ENCODE measurements around the gene OR4K17.
"Not testable (repeated sequence)": the region's sequence is repeated elsewhere in the genome, so short reads cannot be mapped to it uniquely, and the experiment has no call there.

Gene OR4K17

GRCh38 chr14:20110438-20110837 lies at the start of gene OR4K17:
Gene OR4K17, plus strand, starts transcription at chr14:20110739. Its CDS starts 6,761 bp downstream, at chr14:20117500.
- no peak for DNase-seq

- no peak for DNase-seq
These were observed 18.5 kb upstream of the OR4K17 start for GRCh38 chr14:20092050-20092449.

GRCh38 chr14:20093442-20093841 lies 17.1 kb upstream of the OR4K17 start:
- DNase-seq = peak; percentile 79 to 85

- DNase-seq = not testable (repeated sequence)
These were observed 11.4 kb upstream of the OR4K17 start for GRCh38 chr14:20098926-20099770.

- no peak for DNase-seq
These were observed 1.8 kb downstream of the OR4K17 start for GRCh38 chr14:20112321-20112720.

- DNase-seq = no peak
These were observed 6.2 kb downstream of the OR4K17 start for GRCh38 chr14:20116748-20117147.

GRCh38 chr14:20118795-20119194 lies 8.3 kb downstream of the OR4K17 start:
- DNase-seq = no peak

- DNase-seq = no peak
These were observed 28.0 kb downstream of the OR4K17 start, which contains the start of gene OR4N5 for GRCh38 chr14:20138520-20138919. Gene OR4N5, plus strand, starts transcription at chr14:20138820. Its CDS starts 4,916 bp downstream, at chr14:20143736.

GRCh38 chr14:20143911-20144310 lies 33.4 kb downstream of the OR4K17 start:
- DNase-seq = no peak

- no peak for DNase-seq
These were observed 34.3 kb downstream of the OR4K17 start for GRCh38 chr14:20144820-20145219.

GRCh38 chr14:20164462-20164861 lies 53.9 kb downstream of the OR4K17 start:
- DNase-seq = no peak

GRCh38 chr14:20167091-20167490 lies 56.6 kb downstream of the OR4K17 start:
- DNase-seq = no peak

- not testable (repeated sequence) for DNase-seq
These were observed 59.3 kb downstream of the OR4K17 start for GRCh38 chr14:20169852-20170251.

Data from Kasumi-1 (cell line).